DOHH2 (cell line): ENCODE measurements around the gene CREBBP.

ENCODE experiments used
- EZH2phosphoT487 ChIP-seq: fragments of 200-600 bp; sonication (generic); IDR thresholded peaks from 2 replicates; pipeline ENCODE4 v1.6.1; 2017; ENCODE audit warnings: borderline replicate concordance, mild to moderate bottlenecking, antibody characterized with exemption, low read length, moderate library complexity, mixed read lengths
- TF ChIP-seq, protein P1 (sequence below): fragments of 200-600 bp; sonication (generic); IDR thresholded peaks from one replicate; pipeline ENCODE4 v1.5.1; 2014; ENCODE audit warnings: antibody characterized with exemption, mild to moderate bottlenecking, low read depth, low read length; ENCODE audit not compliant: poor library complexity, severe bottlenecking

DNA sequence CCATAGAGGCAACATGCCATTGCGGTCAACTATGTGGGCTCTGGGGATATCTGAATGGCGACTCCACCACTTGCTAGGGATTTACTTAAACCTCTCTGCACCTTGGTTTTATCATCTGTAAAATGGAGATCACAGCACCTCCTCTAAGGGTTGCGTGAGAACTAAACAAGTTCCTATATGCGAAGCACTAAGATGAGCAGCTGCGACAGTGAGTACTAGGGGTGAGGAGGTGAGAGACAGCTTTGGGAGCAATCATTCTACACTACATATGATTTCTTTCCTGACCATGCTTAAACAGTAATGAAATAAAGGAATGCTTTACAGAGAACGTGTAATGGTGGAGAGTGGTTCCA lies 61.4 kb downstream of the CREBBP start:
- TF ChIP-seq, protein P1, sequence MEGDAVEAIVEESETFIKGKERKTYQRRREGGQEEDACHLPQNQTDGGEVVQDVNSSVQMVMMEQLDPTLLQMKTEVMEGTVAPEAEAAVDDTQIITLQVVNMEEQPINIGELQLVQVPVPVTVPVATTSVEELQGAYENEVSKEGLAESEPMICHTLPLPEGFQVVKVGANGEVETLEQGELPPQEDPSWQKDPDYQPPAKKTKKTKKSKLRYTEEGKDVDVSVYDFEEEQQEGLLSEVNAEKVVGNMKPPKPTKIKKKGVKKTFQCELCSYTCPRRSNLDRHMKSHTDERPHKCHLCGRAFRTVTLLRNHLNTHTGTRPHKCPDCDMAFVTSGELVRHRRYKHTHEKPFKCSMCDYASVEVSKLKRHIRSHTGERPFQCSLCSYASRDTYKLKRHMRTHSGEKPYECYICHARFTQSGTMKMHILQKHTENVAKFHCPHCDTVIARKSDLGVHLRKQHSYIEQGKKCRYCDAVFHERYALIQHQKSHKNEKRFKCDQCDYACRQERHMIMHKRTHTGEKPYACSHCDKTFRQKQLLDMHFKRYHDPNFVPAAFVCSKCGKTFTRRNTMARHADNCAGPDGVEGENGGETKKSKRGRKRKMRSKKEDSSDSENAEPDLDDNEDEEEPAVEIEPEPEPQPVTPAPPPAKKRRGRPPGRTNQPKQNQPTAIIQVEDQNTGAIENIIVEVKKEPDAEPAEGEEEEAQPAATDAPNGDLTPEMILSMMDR, result no peak
- no peak for TF ChIP-seq EZH2phosphoT487
